HCT116 (cell line): ENCODE results near the gene RNU2-63P. TPM values are rescaled to one million over a fixed set of nuclear protein-coding genes. Genes with fewer than 3 reads are reported as not detected.
"Not testable (repeated sequence)": the region's sequence is repeated elsewhere in the genome, so short reads cannot be mapped to it uniquely, and the experiment has no call there.

Source experiments
- ATAC-seq: fragments of 200-7000 bp; cut with Tn5 transposase; 2 replicates; pipeline ENCODE4 v1.9.1; 2020; ENCODE audit warnings: mild to moderate bottlenecking, moderate library complexity
- BruUV-seq: library from RNA; stranded (reverse); fragments of 400-500 nt; replicated peaks from 2 replicates; lab custom pipeline; 2021; lab: Mats Ljungman, UMichigan
- CTCF ChIA-PET: fragments of 300-600 bp; sonication (Branson Sonifier 250); formaldehyde crosslinking; loops from one replicate; lab custom pipeline; 2021; ENCODE audit warnings: antibody characterized with exemption; lab: Charles Lee
- POLR2A ChIA-PET: fragments of 300-600, 350-600 bp; sonication (Branson Sonifier 250); formaldehyde crosslinking; loops from one replicate; lab custom pipeline; 2021; ENCODE audit warnings: antibody characterized with exemption; lab: Charles Lee
- RAD21 ChIA-PET, 2 experiments: fragments of 300-600 bp; sonication (Branson Sonifier 250); formaldehyde crosslinking; loops; one replicate each; lab custom pipeline; 2023; ENCODE audit warnings: low total read pairs in 2 of 2; ENCODE audit not compliant: uncharacterized antibody in 2 of 2, unreplicated experiment in 2 of 2, low non-redundant PET in 1 of 2; lab: Charles Lee
- DNase-seq: peaks from one replicate; pipeline ENCODE4 v3.0.0-alpha.2; 2010; ENCODE audit warnings: low read depth, low spot score
- H2AFZ ChIP-seq: fragments of 200-600 bp; shearing (Covaris generic), sonication (generic); 2 replicates; pipeline ENCODE4 v1.6.1; 2017; ENCODE audit warnings: low read depth, mixed run types, mixed read lengths, antibody characterized with exemption, low read length; ENCODE audit not compliant: poor library complexity, severe bottlenecking
- H3K27ac ChIP-seq: 2 replicates; pipeline ENCODE4 v1.5.1; 2012; ENCODE audit warnings: low read depth, low read length
- H3K27me3 ChIP-seq: fragments of 200-600 bp; sonication (generic); 2 replicates; pipeline ENCODE4 v1.6.1; 2016; ENCODE audit warnings: mixed run types, low read length, mixed read lengths; ENCODE audit not compliant: insufficient read depth
- H3K36me3 ChIP-seq, 2 experiments: fragments of 200-500 bp in 1 of 2; fragments of 200-600 bp in 1 of 2; sonication (Bioruptor generic) in 1 of 2; sonication (generic) in 1 of 2; 2 replicates each; pipeline versions ENCODE4 v1.5.1 to v1.6.1; 2014 to 2016; ENCODE audit warnings: low read length in 2 of 2, inconsistent platforms in 1 of 2, mixed read lengths in 1 of 2, mixed run types in 1 of 2; ENCODE audit not compliant: insufficient read depth in 2 of 2, control insufficient read depth in 1 of 2
- H3K4me1 ChIP-seq, 2 experiments: fragments of 200-600 bp in 1 of 2; sonication (generic) in 1 of 2; 2 replicates each; pipeline versions ENCODE4 v1.5.1 to v1.6.1; 2012 to 2017; ENCODE audit warnings: low read length in 2 of 2, inconsistent platforms in 1 of 2, mild to moderate bottlenecking in 1 of 2, mixed read lengths in 1 of 2, mixed run types in 1 of 2, moderate library complexity in 1 of 2; ENCODE audit not compliant: insufficient read depth in 2 of 2, control insufficient read depth in 1 of 2
- H3K4me2 ChIP-seq: fragments of 200-600 bp; sonication (generic); 2 replicates; pipeline ENCODE4 v1.6.1; 2017; ENCODE audit warnings: mixed run types, low read length, mixed read lengths
- H3K4me3 ChIP-seq, 2 experiments: fragments of 200-600 bp in 1 of 2; sonication (generic) in 1 of 2; replicated peaks in 1 of 2; 2 replicates each; pipeline ENCODE4 v1.5.1; 2011 to 2016; ENCODE audit warnings: low read length in 2 of 2, control low read depth in 1 of 2, low read depth in 1 of 2, mild to moderate bottlenecking in 1 of 2, mixed read lengths in 1 of 2, mixed run types in 1 of 2
- H3K79me2 ChIP-seq: fragments of 200-600 bp; sonication (generic); 2 replicates; pipeline ENCODE4 v1.6.1; 2017; ENCODE audit warnings: mild to moderate bottlenecking, mixed run types, low read length, moderate library complexity, mixed read lengths; ENCODE audit not compliant: insufficient read depth
- H3K9ac ChIP-seq: fragments of 200-600 bp; sonication (generic); 2 replicates; pipeline ENCODE4 v1.6.1; 2016; ENCODE audit warnings: low read length, mixed read lengths
- H3K9me2 ChIP-seq: fragments of 200-600 bp; sonication (generic), shearing (Covaris generic); 2 replicates; pipeline ENCODE4 v1.6.1; 2017; ENCODE audit warnings: mixed run types, mild to moderate bottlenecking, moderate library complexity; ENCODE audit not compliant: insufficient read depth
- H3K9me3 ChIP-seq, 2 experiments: fragments of 200-500 bp in 1 of 2; fragments of 200-600 bp in 1 of 2; sonication (Bioruptor generic) in 1 of 2; sonication (generic) in 1 of 2; 2 replicates each; pipeline ENCODE4 v1.6.1; 2014 to 2017; ENCODE audit warnings: low read length in 2 of 2, mixed read lengths in 2 of 2, inconsistent platforms in 1 of 2, low read depth in 1 of 2, mild to moderate bottlenecking in 1 of 2, mixed run types in 1 of 2, moderate library complexity in 1 of 2; ENCODE audit not compliant: control insufficient read depth in 1 of 2, insufficient read depth in 1 of 2
- H4K20me1 ChIP-seq: fragments of 200-600 bp; sonication (generic), shearing (Covaris generic); 2 replicates; pipeline ENCODE4 v1.6.1; 2017; ENCODE audit warnings: mixed run types, mild to moderate bottlenecking, moderate library complexity; ENCODE audit not compliant: insufficient read depth
- CBX3 ChIP-seq: IDR thresholded peaks from 2 replicates; pipeline ENCODE4 v1.6.1; 2012; ENCODE audit warnings: low read depth
- ELF1 ChIP-seq: IDR thresholded peaks from 2 replicates; pipeline ENCODE4 v1.6.1; 2012; ENCODE audit warnings: low read depth, borderline replicate concordance
- EZH2 ChIP-seq: fragments of 200-600 bp; sonication (generic); IDR thresholded peaks from 2 replicates; pipeline ENCODE4 v1.6.1; 2017; ENCODE audit warnings: antibody characterized with exemption, mixed run types
- FOSL1 ChIP-seq: IDR thresholded peaks from 2 replicates; pipeline ENCODE4 v1.6.1; 2012; ENCODE audit warnings: low read depth
- JUND ChIP-seq: IDR thresholded peaks from 2 replicates; pipeline ENCODE4 v1.6.1; 2012
- POLR2A ChIP-seq: IDR thresholded peaks from 2 replicates; pipeline ENCODE4 v1.7.0; 2011; ENCODE audit warnings: borderline replicate concordance; ENCODE audit not compliant: insufficient read depth, insufficient read length; ENCODE audit errors: extremely low read depth
- POLR2AphosphoS5 ChIP-seq: IDR thresholded peaks from 2 replicates; pipeline ENCODE4 v1.6.1; 2011; ENCODE audit warnings: mild to moderate bottlenecking, low read depth, low read length, moderate library complexity
- RAD21 ChIP-seq: IDR thresholded peaks from 2 replicates; pipeline ENCODE4 v1.6.1; 2012; ENCODE audit warnings: low read depth, mild to moderate bottlenecking
- SIN3A ChIP-seq: IDR thresholded peaks from 2 replicates; pipeline ENCODE4 v1.6.1; 2012; ENCODE audit warnings: low read depth
- SP1 ChIP-seq: IDR thresholded peaks from 2 replicates; pipeline ENCODE4 v1.6.1; 2012; ENCODE audit warnings: low read depth
- TCF7L2 ChIP-seq: IDR thresholded peaks from 2 replicates; pipeline ENCODE4 v1.7.0; 2011; ENCODE audit warnings: borderline replicate concordance, inconsistent platforms; ENCODE audit not compliant: insufficient read depth, insufficient read length; ENCODE audit errors: extremely low read depth
- ZBTB33 ChIP-seq: IDR thresholded peaks from 2 replicates; pipeline ENCODE4 v1.6.1; 2011; ENCODE audit warnings: mild to moderate bottlenecking, low read length, moderate library complexity; ENCODE audit not compliant: insufficient replicate concordance; ENCODE audit errors: extremely low read depth
- ZNF274 ChIP-seq: fragments of 200-500 bp; sonication (Bioruptor generic); IDR thresholded peaks from 2 replicates; pipeline ENCODE4 v1.6.1; 2014; ENCODE audit warnings: mild to moderate bottlenecking, low read depth, low read length, inconsistent platforms
- intact Hi-C: fragments of 100-400 bp; cut with micrococcal nuclease; formaldehyde crosslinking; loops from 2 replicates; pipeline ENCODE4 v1.10.0; 2022
- total RNA-seq: library from RNA; stranded (reverse); gene quantifications from one replicate; pipeline ENCODE4 v1.2.1, GENCODE V29; 2021; ENCODE audit not compliant: unreplicated experiment
- TF ChIP-seq, protein P1 (sequence below): IDR thresholded peaks from 2 replicates; pipeline ENCODE4 v1.6.1; 2012
- TF ChIP-seq, protein P2 (sequence below), 3 experiments: fragments of 200-600 bp in 1 of 3; sonication (generic) in 1 of 3; IDR thresholded peaks in 2 of 3; conservative IDR thresholded peaks in 1 of 3; 2 replicates each; pipeline ENCODE4 v1.5.1; 2012 to 2017; ENCODE audit warnings: low read depth in 2 of 3, low read length in 2 of 3, antibody characterized with exemption in 1 of 3, borderline replicate concordance in 1 of 3, control low read depth in 1 of 3, mild to moderate bottlenecking in 1 of 3, mixed read lengths in 1 of 3, mixed run types in 1 of 3, moderate library complexity in 1 of 3; ENCODE audit not compliant: insufficient read depth in 1 of 3

The RNU2-63P gene
- total RNA-seq, 1 experiment from 2014 or later: 7.4 TPM

- TF ChIP-seq, protein P1, sequence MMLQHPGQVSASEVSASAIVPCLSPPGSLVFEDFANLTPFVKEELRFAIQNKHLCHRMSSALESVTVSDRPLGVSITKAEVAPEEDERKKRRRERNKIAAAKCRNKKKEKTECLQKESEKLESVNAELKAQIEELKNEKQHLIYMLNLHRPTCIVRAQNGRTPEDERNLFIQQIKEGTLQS: no peak
- TF ChIP-seq RAD21 (no peak), TCF7L2 (no peak), POLR2A (no peak), ELF1 (no peak), FOSL1 (no peak), CBX3 (no peak), POLR2AphosphoS5 (no peak)
Measured at GRCh38 chr2:88002359-88002707, 14.0 kb downstream of the RNU2-63P start (continued).

GRCh38 chr2:88000474-88000873, 15.9 kb downstream of the RNU2-63P start:
- RAD21 ChIA-PET, H3K4me3 ChIP-seq, DNase-seq, H3K27me3 ChIP-seq, H3K9ac ChIP-seq, H3K36me3 ChIP-seq, intact Hi-C loops, H3K9me3 ChIP-seq, H3K27ac ChIP-seq, BruUV-seq, H3K9me2 ChIP-seq, H4K20me1 ChIP-seq, ATAC-seq, H3K4me2 ChIP-seq, H2AFZ ChIP-seq, H3K4me1 ChIP-seq, H3K79me2 ChIP-seq: not testable (repeated sequence)
- ChIA-PET CTCF (interaction anchor here (2.7 kb wide), 1 partner anchor 10 kb away, joined by 11 read pairs; no protein-coding TSS in a partner anchor), POLR2A (interaction anchor here (1.1 kb wide), 1 partner anchor 10 kb away, joined by 4 read pairs; no protein-coding TSS in a partner anchor)

GRCh38 chr2:87996570-87996969, 19.8 kb downstream of the RNU2-63P start:
- H3K36me3 ChIP-seq: no peaks in the 10 kb centered on the region
- H3K27ac ChIP-seq: no peak overlapping the region
- H3K79me2 ChIP-seq: no peaks in the 10 kb centered on the region
- CTCF ChIA-PET: no interaction called here
- H2AFZ ChIP-seq: no peak overlapping the region
- no peaks in the 10 kb centered on the region for H4K20me1 ChIP-seq
- H3K9me3 ChIP-seq: no peaks in the 10 kb centered on the region
- no peak overlapping the region for H3K9ac ChIP-seq
- H3K27me3 ChIP-seq: no peaks in the 10 kb centered on the region
- no TSS peak for BruUV-seq
- H3K4me2 ChIP-seq: no peak overlapping the region
- DNase-seq (no peak), ATAC-seq (no peak)
- no peak overlapping the region for H3K4me3 ChIP-seq
- H3K9me2 ChIP-seq: no peaks in the 10 kb centered on the region
- peaks cover 0 to 2% of the 10 kb centered on the region in 2 experiments; a peak in 2 of 4 replicates for H3K4me1 ChIP-seq
- RAD21 ChIA-PET: no interaction called here
- POLR2A ChIA-PET: no interaction called here
- intact Hi-C loops: no loop called here
- TF ChIP-seq RAD21 (no peak), SP1 (no peak), ZNF274 (no peak), JUND (no peak), SIN3A (no peak), EZH2 (no peak), POLR2A (no peak), TCF7L2 (no peak), ZBTB33 (no peak)
- TF ChIP-seq, protein P2, sequence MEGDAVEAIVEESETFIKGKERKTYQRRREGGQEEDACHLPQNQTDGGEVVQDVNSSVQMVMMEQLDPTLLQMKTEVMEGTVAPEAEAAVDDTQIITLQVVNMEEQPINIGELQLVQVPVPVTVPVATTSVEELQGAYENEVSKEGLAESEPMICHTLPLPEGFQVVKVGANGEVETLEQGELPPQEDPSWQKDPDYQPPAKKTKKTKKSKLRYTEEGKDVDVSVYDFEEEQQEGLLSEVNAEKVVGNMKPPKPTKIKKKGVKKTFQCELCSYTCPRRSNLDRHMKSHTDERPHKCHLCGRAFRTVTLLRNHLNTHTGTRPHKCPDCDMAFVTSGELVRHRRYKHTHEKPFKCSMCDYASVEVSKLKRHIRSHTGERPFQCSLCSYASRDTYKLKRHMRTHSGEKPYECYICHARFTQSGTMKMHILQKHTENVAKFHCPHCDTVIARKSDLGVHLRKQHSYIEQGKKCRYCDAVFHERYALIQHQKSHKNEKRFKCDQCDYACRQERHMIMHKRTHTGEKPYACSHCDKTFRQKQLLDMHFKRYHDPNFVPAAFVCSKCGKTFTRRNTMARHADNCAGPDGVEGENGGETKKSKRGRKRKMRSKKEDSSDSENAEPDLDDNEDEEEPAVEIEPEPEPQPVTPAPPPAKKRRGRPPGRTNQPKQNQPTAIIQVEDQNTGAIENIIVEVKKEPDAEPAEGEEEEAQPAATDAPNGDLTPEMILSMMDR (IDR thresholded peaks at IDR 0.05 in 2 of 3, conservative IDR thresholded peaks at IDR 0.05 in 1 of 3; ENCODE audit: borderline replicate concordance in 1 of 3, insufficient read depth in 1 of 3, low read depth in 2 of 3, low read length in 2 of 3): no peak
- TF ChIP-seq, protein P1: no peak
